K562 (cell line): ENCODE data around the gene ITGB3BP.

Experiments used
- ATF6 ChIP-seq: sonication (generic); formaldehyde crosslinking; IDR thresholded peaks from 2 replicates; pipeline ENCODE4 v1.4.0; 2020; ENCODE audit warnings: mild to moderate bottlenecking, missing genetic modification reagents
- CGGBP1 ChIP-seq: fragments of 250-450 bp; sonication (Bioruptor Pico); IDR thresholded peaks from 2 replicates; pipeline ENCODE4 v1.9.0; 2021; ENCODE audit warnings: mild to moderate bottlenecking
- CTCF ChIP-seq, 3 experiments: IDR thresholded peaks in 2 of 3; conservative IDR thresholded peaks in 1 of 3; 2 replicates each; pipeline ENCODE4 v1.5.1; 2011 to 2012; ENCODE audit warnings: low read length in 3 of 3, mild to moderate bottlenecking in 3 of 3, control low read depth in 2 of 3, improper control_type of control experiment in 1 of 3, inconsistent platforms in 1 of 3, low read depth in 1 of 3, mixed read lengths in 1 of 3, moderate library complexity in 1 of 3; ENCODE audit not compliant: insufficient read depth in 2 of 3
- FOXK2 ChIP-seq, 2 experiments: fragments of 450-650 bp; IDR thresholded peaks in 1 of 2; conservative IDR thresholded peaks in 1 of 2; 2 replicates each; pipeline ENCODE4 v1.6.1; 2016; ENCODE audit warnings: low read depth in 2 of 2, mild to moderate bottlenecking in 1 of 2
- GTF2E2 ChIP-seq: fragments of 200-800 bp; sonication (Bioruptor generic); IDR thresholded peaks from 2 replicates; pipeline ENCODE4 v1.6.1; 2016; ENCODE audit warnings: missing genetic modification characterization, missing compliant biosample characterization
- HDAC2 ChIP-seq: fragments of 450-650 bp; IDR thresholded peaks from 2 replicates; pipeline ENCODE4 v1.6.1; 2016; ENCODE audit warnings: mild to moderate bottlenecking
- POLR2AphosphoS5 ChIP-seq: IDR thresholded peaks from 2 replicates; pipeline ENCODE4 v1.6.1; 2011; ENCODE audit warnings: mild to moderate bottlenecking, low read depth, low read length, moderate library complexity; ENCODE audit not compliant: control insufficient read depth, insufficient read depth
- RBM25 ChIP-seq: fragments of 200-400 bp; formaldehyde crosslinking; IDR thresholded peaks from 2 replicates; pipeline ENCODE4 v1.6.1; 2018; ENCODE audit warnings: low read length, low read depth, moderate library complexity; ENCODE audit not compliant: severe bottlenecking
- SETDB1 ChIP-seq: IDR thresholded peaks from one replicate; pipeline ENCODE4 v1.6.1; 2012; ENCODE audit warnings: low read length, control low read depth, inconsistent platforms
- TGIF2 ChIP-seq: sonication (generic); formaldehyde crosslinking; IDR thresholded peaks from 2 replicates; pipeline ENCODE4 v1.8.1; 2022; ENCODE audit warnings: mild to moderate bottlenecking, missing genetic modification reagents, moderate library complexity
- ZNF830 ChIP-seq: fragments of 250-450 bp; sonication (Bioruptor Pico); IDR thresholded peaks from 2 replicates; pipeline ENCODE4 v1.5.0; 2021; ENCODE audit warnings: mild to moderate bottlenecking

- TF ChIP-seq HDAC2 = no peak
- TF ChIP-seq ZNF830 (CRISPR knock-in tag) = no peak
- no peak for TF ChIP-seq POLR2AphosphoS5
- TF ChIP-seq FOXK2 (conservative IDR thresholded peaks at IDR 0.05 in 1 of 2, IDR thresholded peaks at IDR 0.05 in 1 of 2; ENCODE audit: low read depth in 2 of 2) = no peak
- TF ChIP-seq CTCF (IDR thresholded peaks at IDR 0.05 in 2 of 3, conservative IDR thresholded peaks at IDR 0.05 in 1 of 3; ENCODE audit: insufficient read depth in 2 of 3, low read depth in 1 of 3, low read length in 3 of 3) = no peak
- no peak for TF ChIP-seq ATF6 (CRISPR knock-in tag)
- TF ChIP-seq GTF2E2 = no peak
- TF ChIP-seq SETDB1 = no peak
- no peak for TF ChIP-seq TGIF2 (CRISPR knock-in tag)
- TF ChIP-seq CGGBP1 (CRISPR knock-in tag) = no peak
- no peak for TF ChIP-seq RBM25
These were observed 72.6 kb downstream of the ITGB3BP start for GRCh38 chr1:63450416-63450815.
